K562 (cell line): ENCODE data around the gene TNPO2. TPM values are rescaled to one million over a fixed set of nuclear protein-coding genes. Genes with fewer than 3 reads are reported as not detected.

Experiments used
- BCL6 ChIP-seq: fragments of 250-450 bp; sonication (Bioruptor Pico); IDR thresholded peaks from 2 replicates; pipeline ENCODE4 v1.4.0; 2020
- BDP1 ChIP-seq: IDR thresholded peaks from 3 replicates; pipeline ENCODE4 v1.6.1; 2011; ENCODE audit not compliant: insufficient read length, insufficient read depth
- ETV5 ChIP-seq: sonication (generic); formaldehyde crosslinking; IDR thresholded peaks from 2 replicates; pipeline ENCODE4 v1.4.0; 2020; ENCODE audit warnings: low read depth, mild to moderate bottlenecking, missing genetic modification reagents
- HDAC8 ChIP-seq: fragments of 450-650 bp; IDR thresholded peaks from 2 replicates; pipeline ENCODE4 v1.6.1; 2016; ENCODE audit warnings: mild to moderate bottlenecking, missing genetic modification characterization, moderate library complexity, missing compliant biosample characterization
- HMG20B ChIP-seq: fragments of 250-450 bp; sonication (Bioruptor Pico); IDR thresholded peaks from 2 replicates; pipeline ENCODE4 v1.5.0; 2021; ENCODE audit warnings: mild to moderate bottlenecking
- HMGN3 ChIP-seq: IDR thresholded peaks from 2 replicates; pipeline ENCODE4 v1.6.1; 2011; ENCODE audit warnings: borderline replicate concordance, low read depth, mild to moderate bottlenecking, mixed read lengths, low read length; ENCODE audit not compliant: insufficient read length; ENCODE audit errors: extremely low read depth
- SREBF1 ChIP-seq: fragments of 150-350 bp; IDR thresholded peaks from 2 replicates; pipeline ENCODE4 v1.6.1; 2014; ENCODE audit warnings: antibody characterized with exemption, low read depth, low read length, borderline replicate concordance
- ZNF785 ChIP-seq: fragments of 250-450 bp; sonication (Bioruptor Pico); IDR thresholded peaks from 2 replicates; pipeline ENCODE4 v1.4.0; 2020; ENCODE audit warnings: mild to moderate bottlenecking
- polyA plus RNA-seq, 8 experiments: library from polyadenylated mRNA; depleted of rRNA in 4 of 8; stranded (reverse) in 5 of 8; unstranded in 3 of 8; fragments of >200 nt; fragmentation: Nextera tagmentation in 2 of 8; fragmentation: Illumina TruSeq in 1 of 8; extraction: Ambion mirVana in 2 of 8; extraction: Trizol in 1 of 8; gene quantifications; 2 replicates each; pipeline versions ENCODE4 v1.2.1 to v1.2.3, GENCODE V29; 2011 to 2014; ENCODE audit warnings: inconsistent platforms in 1 of 8, missing spikeins in 1 of 8
- total RNA-seq, 7 experiments: library from RNA; depleted of rRNA in 6 of 7; stranded (reverse); fragments of >200 nt in 6 of 7; fragmentation: Illumina TruSeq in 2 of 7; extraction: Trizol in 2 of 7; gene quantifications; 2 replicates each; pipeline versions ENCODE4 v1.2.1 to v1.2.3, GENCODE V29; 2011 to 2021; ENCODE audit warnings: low replicate concordance in 1 of 7
- TF ChIP-seq, protein P1 (sequence below): fragments of 450-650 bp; IDR thresholded peaks from 2 replicates; pipeline ENCODE4 v1.6.1; 2018; ENCODE audit warnings: mild to moderate bottlenecking, low read depth; ENCODE audit not compliant: partially characterized antibody
- TF ChIP-seq, protein P2 (sequence below), 2 experiments: fragments of 450-650 bp in 1 of 2; sonication (generic) in 1 of 2; formaldehyde crosslinking in 1 of 2; IDR thresholded peaks; 2 replicates each; pipeline versions ENCODE4 v1.7.1 to v1.9.0; 2016 to 2022; ENCODE audit warnings: inconsistent platforms in 1 of 2, mild to moderate bottlenecking in 1 of 2, missing genetic modification reagents in 1 of 2
- TF ChIP-seq, protein P3 (sequence below), 2 experiments: fragments of 450-650 bp; IDR thresholded peaks; 2 replicates each; pipeline ENCODE4 v1.6.1; 2016
- TF ChIP-seq, protein P4 (sequence below): fragments of 450-650 bp; formaldehyde crosslinking; IDR thresholded peaks from 2 replicates; pipeline ENCODE4 v1.4.0; 2020; ENCODE audit warnings: mild to moderate bottlenecking

Gene TNPO2
- total and polyA plus RNA-seq, 9 of the 15 experiments (the other 6 are each of a cell fraction or from before 2014, with no cell fraction given): 6.0 to 126 (median 53.8) TPM

DNA sequence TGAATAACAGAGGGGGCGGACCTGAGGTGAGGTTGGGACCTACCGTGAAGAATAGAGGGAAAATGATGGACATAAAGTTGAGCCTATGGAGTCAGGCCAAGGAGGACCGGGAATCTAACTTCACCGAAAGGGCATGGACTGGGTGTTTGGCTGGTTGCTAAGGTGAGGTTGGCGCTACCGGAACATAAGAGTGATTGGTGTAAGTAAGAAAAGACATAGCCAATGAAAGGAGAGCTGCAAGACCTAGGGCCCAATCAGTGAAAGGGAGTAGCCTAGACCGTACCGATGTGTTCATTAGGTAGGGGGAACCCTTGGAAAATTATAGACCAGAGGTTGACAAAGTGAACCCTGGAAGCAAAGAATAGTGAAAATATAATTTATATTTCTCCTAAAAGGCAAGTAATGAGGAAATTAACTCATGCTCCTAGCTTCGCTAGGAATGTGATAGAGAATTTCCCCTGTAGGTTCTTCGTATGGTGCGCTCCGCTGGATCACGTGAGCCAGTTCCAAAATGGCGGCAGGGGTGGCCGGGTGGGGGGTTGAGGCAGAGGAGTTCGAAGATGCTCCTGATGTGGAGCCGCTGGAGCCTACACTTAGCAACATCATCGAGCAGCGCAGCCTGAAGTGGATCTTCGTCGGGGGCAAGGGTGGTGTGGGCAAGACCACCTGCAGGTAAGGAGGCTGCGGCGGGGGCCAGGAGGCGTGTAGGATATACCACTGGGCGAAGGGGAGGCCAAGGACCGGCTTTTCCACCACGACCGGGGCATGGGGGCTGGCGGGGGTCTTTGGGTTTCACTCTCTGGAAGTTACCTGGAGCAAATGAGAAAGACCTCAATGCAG, 13.5 kb upstream of the TNPO2 start, which contains the start of gene GET3 (continued):
- TF ChIP-seq, protein P1, sequence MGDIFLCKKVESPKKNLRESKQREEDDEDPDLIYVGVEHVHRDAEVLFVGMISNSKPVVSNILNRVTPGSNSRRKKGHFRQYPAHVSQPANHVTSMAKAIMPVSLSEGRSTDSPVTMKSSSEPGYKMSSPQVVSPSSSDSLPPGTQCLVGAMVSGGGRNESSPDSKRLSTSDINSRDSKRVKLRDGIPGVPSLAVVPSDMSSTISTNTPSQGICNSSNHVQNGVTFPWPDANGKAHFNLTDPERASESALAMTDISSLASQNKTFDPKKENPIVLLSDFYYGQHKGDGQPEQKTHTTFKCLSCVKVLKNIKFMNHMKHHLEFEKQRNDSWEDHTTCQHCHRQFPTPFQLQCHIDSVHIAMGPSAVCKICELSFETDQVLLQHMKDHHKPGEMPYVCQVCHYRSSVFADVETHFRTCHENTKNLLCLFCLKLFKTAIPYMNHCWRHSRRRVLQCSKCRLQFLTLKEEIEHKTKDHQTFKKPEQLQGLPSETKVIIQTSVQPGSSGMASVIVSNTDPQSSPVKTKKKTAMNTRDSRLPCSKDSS: no peak
- TF ChIP-seq, protein P2, sequence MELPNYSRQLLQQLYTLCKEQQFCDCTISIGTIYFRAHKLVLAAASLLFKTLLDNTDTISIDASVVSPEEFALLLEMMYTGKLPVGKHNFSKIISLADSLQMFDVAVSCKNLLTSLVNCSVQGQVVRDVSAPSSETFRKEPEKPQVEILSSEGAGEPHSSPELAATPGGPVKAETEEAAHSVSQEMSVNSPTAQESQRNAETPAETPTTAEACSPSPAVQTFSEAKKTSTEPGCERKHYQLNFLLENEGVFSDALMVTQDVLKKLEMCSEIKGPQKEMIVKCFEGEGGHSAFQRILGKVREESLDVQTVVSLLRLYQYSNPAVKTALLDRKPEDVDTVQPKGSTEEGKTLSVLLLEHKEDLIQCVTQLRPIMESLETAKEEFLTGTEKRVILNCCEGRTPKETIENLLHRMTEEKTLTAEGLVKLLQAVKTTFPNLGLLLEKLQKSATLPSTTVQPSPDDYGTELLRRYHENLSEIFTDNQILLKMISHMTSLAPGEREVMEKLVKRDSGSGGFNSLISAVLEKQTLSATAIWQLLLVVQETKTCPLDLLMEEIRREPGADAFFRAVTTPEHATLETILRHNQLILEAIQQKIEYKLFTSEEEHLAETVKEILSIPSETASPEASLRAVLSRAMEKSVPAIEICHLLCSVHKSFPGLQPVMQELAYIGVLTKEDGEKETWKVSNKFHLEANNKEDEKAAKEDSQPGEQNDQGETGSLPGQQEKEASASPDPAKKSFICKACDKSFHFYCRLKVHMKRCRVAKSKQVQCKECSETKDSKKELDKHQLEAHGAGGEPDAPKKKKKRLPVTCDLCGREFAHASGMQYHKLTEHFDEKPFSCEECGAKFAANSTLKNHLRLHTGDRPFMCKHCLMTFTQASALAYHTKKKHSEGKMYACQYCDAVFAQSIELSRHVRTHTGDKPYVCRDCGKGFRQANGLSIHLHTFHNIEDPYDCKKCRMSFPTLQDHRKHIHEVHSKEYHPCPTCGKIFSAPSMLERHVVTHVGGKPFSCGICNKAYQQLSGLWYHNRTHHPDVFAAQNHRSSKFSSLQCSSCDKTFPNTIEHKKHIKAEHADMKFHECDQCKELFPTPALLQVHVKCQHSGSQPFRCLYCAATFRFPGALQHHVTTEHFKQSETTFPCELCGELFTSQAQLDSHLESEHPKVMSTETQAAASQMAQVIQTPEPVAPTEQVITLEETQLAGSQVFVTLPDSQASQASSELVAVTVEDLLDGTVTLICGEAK (IDR thresholded peaks at IDR 0.05): peak; percentile 67
- TF ChIP-seq, protein P2 (CRISPR knock-in tag; IDR thresholded peaks at IDR 0.05): no peak
- TF ChIP-seq, protein P3, sequence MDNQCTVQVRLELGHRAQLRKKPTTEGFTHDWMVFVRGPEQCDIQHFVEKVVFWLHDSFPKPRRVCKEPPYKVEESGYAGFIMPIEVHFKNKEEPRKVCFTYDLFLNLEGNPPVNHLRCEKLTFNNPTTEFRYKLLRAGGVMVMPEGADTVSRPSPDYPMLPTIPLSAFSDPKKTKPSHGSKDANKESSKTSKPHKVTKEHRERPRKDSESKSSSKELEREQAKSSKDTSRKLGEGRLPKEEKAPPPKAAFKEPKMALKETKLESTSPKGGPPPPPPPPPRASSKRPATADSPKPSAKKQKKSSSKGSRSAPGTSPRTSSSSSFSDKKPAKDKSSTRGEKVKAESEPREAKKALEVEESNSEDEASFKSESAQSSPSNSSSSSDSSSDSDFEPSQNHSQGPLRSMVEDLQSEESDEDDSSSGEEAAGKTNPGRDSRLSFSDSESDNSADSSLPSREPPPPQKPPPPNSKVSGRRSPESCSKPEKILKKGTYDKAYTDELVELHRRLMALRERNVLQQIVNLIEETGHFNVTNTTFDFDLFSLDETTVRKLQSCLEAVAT (IDR thresholded peaks at IDR 0.05): 0 out of 4 replicates have a peak, but pooled peaks of 1 of the 2 experiments have one; percentile 12
- TF ChIP-seq ETV5 (CRISPR knock-in tag) (no peak), BCL6 (CRISPR knock-in tag) (no peak), SREBF1 (peak; percentile 76; the same call in 1 of the 2 replicates), BDP1 (no peak), ZNF785 (CRISPR knock-in tag) (no peak), HMGN3 (no peak), HDAC8 (tag) (no peak), HMG20B (CRISPR knock-in tag) (no peak)
- TF ChIP-seq, protein P4, sequence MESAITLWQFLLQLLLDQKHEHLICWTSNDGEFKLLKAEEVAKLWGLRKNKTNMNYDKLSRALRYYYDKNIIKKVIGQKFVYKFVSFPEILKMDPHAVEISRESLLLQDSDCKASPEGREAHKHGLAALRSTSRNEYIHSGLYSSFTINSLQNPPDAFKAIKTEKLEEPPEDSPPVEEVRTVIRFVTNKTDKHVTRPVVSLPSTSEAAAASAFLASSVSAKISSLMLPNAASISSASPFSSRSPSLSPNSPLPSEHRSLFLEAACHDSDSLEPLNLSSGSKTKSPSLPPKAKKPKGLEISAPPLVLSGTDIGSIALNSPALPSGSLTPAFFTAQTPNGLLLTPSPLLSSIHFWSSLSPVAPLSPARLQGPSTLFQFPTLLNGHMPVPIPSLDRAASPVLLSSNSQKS (CRISPR knock-in tag): no peak
